ENCODE measurements around the gene TBC1D22A.

The TBC1D22A gene

GRCh38 chr22:46972256-46972655 is 209.8 kb downstream of the TBC1D22A start:
- Histone ChIP-seq H3K4me3 (ENCODE audit: low read depth, low read length, poor library complexity, severe bottlenecking) (no peak overlapping the region), H3K4me2 (ENCODE audit: low read length) (no peak overlapping the region)

GRCh38 chr22:46972901-46973831 is 210.7 kb downstream of the TBC1D22A start:
- TF ChIP-seq EZH2 (IDR thresholded peaks at IDR 0.05; ENCODE audit: borderline replicate concordance, low read length): no peak
- no peak for TF ChIP-seq CTCF (IDR thresholded peaks at IDR 0.05; ENCODE audit: low read length)
- Histone ChIP-seq H3K4me1 (ENCODE audit: insufficient read depth, low read length, severe bottlenecking) (peaks cover 10% of the 10 kb centered on the region), H3K79me2 (ENCODE audit: insufficient read depth, low read length) (no peaks in the 10 kb centered on the region), H3K4me3 (ENCODE audit: low read depth, low read length, poor library complexity, severe bottlenecking) (no peak overlapping the region), H3K9me3 (ENCODE audit: low read length) (no peaks in the 10 kb centered on the region), H3K27me3 (ENCODE audit: insufficient read depth, low read length) (no peaks in the 10 kb centered on the region), H3F3A (ENCODE audit: insufficient read depth, low read length) (no peaks in the 10 kb centered on the region), H3K9ac (ENCODE audit: low read length) (no peak overlapping the region), H3K9me2 (ENCODE audit: low read depth, low read length) (no peaks in the 10 kb centered on the region), H2AFZ (ENCODE audit: low read length) (no peak overlapping the region), H4K20me1 (ENCODE audit: insufficient read depth, low read length) (no peaks in the 10 kb centered on the region), H3K4me2 (ENCODE audit: low read length) (no peak overlapping the region), H3K27ac (ENCODE audit: low read depth, low read length, poor library complexity, severe bottlenecking) (no peak overlapping the region), H3K36me3 (ENCODE audit: insufficient read depth, low read length) (peaks cover 41% of the 10 kb centered on the region)

More at GRCh38 chr22:46972256-46972655, 209.8 kb downstream of the TBC1D22A start:
- Histone ChIP-seq H3K9me3 (ENCODE audit: low read length) (no peaks in the 10 kb centered on the region), H4K20me1 (ENCODE audit: insufficient read depth, low read length) (no peaks in the 10 kb centered on the region), H3K27me3 (ENCODE audit: insufficient read depth, low read length) (no peaks in the 10 kb centered on the region), H3K36me3 (ENCODE audit: insufficient read depth, low read length) (peaks cover 32% of the 10 kb centered on the region; the same call in 1 of the 2 replicates), H2AFZ (ENCODE audit: low read length) (no peak overlapping the region), H3K27ac (ENCODE audit: low read depth, low read length, poor library complexity, severe bottlenecking) (no peak overlapping the region), H3K9me2 (ENCODE audit: low read depth, low read length) (no peaks in the 10 kb centered on the region), H3K79me2 (ENCODE audit: insufficient read depth, low read length) (no peaks in the 10 kb centered on the region), H3F3A (ENCODE audit: insufficient read depth, low read length) (no peaks in the 10 kb centered on the region), H3K9ac (ENCODE audit: low read length) (no peak overlapping the region), H3K4me1 (ENCODE audit: insufficient read depth, low read length, severe bottlenecking) (peaks cover 10% of the 10 kb centered on the region)
- TF ChIP-seq EZH2 (IDR thresholded peaks at IDR 0.05; ENCODE audit: borderline replicate concordance, low read length) (no peak), CTCF (IDR thresholded peaks at IDR 0.05; ENCODE audit: low read length) (no peak)

- Histone ChIP-seq H3K4me1 (ENCODE audit: insufficient read depth, low read length, severe bottlenecking) (peaks cover 10% of the 10 kb centered on the region), H3K27ac (ENCODE audit: low read depth, low read length, poor library complexity, severe bottlenecking) (no peak overlapping the region), H3K9me2 (ENCODE audit: low read depth, low read length) (no peaks in the 10 kb centered on the region), H3K9me3 (ENCODE audit: low read length) (no peaks in the 10 kb centered on the region), H4K20me1 (ENCODE audit: insufficient read depth, low read length) (no peaks in the 10 kb centered on the region), H3F3A (ENCODE audit: insufficient read depth, low read length) (no peaks in the 10 kb centered on the region), H3K4me2 (ENCODE audit: low read length) (no peak overlapping the region), H3K36me3 (ENCODE audit: insufficient read depth, low read length) (peaks cover 48% of the 10 kb centered on the region), H3K27me3 (ENCODE audit: insufficient read depth, low read length) (no peaks in the 10 kb centered on the region), H3K4me3 (ENCODE audit: low read depth, low read length, poor library complexity, severe bottlenecking) (no peak overlapping the region), H3K9ac (ENCODE audit: low read length) (no peak overlapping the region), H2AFZ (ENCODE audit: low read length) (no peak overlapping the region), H3K79me2 (ENCODE audit: insufficient read depth, low read length) (no peaks in the 10 kb centered on the region)
- TF ChIP-seq EZH2 (IDR thresholded peaks at IDR 0.05; ENCODE audit: borderline replicate concordance, low read length): no peak
- no peak for TF ChIP-seq CTCF (IDR thresholded peaks at IDR 0.05; ENCODE audit: low read length)
Observed at GRCh38 chr22:46974077-46974476, 211.6 kb downstream of the TBC1D22A start.
